ENCODE data around the gene AKNA. TPM values are rescaled to one million over a fixed set of nuclear protein-coding genes. Genes with fewer than 3 reads are reported as not detected.

The AKNA gene
- total and polyA plus RNA-seq, 2 experiments from 2014 or later: 5.7 to 25.2 TPM

- no peak overlapping the region for H3K27ac ChIP-seq
- no peaks in the 10 kb centered on the region for H3K36me3 ChIP-seq
- H3K4me1 ChIP-seq (ENCODE audit: low read depth): no peaks in the 10 kb centered on the region
- H3K9me3 ChIP-seq (ENCODE audit: low read depth): no peaks in the 10 kb centered on the region
- no peak for DNase-seq (ENCODE audit: low read depth in 1 of 2, low spot score in 1 of 2)
- no peak for TF ChIP-seq CTCF (IDR thresholded peaks at IDR 0.05; ENCODE audit: low read depth, low read length)
- no peaks in the 10 kb centered on the region for H3K27me3 ChIP-seq
- H3K4me3 ChIP-seq: no peak overlapping the region
Observed at GRCh38 chr9:114401344-114401743, 13.6 kb upstream of the AKNA start.

- Histone ChIP-seq H3K36me3 (no peaks in the 10 kb centered on the region), H3K9me3 (ENCODE audit: low read depth) (no peaks in the 10 kb centered on the region), H3K4me3 (no peak overlapping the region), H3K27ac (no peak overlapping the region), H3K27me3 (no peaks in the 10 kb centered on the region), H3K4me1 (ENCODE audit: low read depth) (no peaks in the 10 kb centered on the region)
- TF ChIP-seq CTCF (IDR thresholded peaks at IDR 0.05; ENCODE audit: low read depth, low read length): no peak
- DNase-seq (ENCODE audit: low read depth in 1 of 2, low spot score in 1 of 2): no peak
Observed at GRCh38 chr9:114400772-114401171, 13.0 kb upstream of the AKNA start.

GRCh38 chr9:114400219-114400618, 12.4 kb upstream of the AKNA start:
- TF ChIP-seq CTCF (IDR thresholded peaks at IDR 0.05; ENCODE audit: low read depth, low read length): no peak
- no peaks in the 10 kb centered on the region for H3K9me3 ChIP-seq (ENCODE audit: low read depth)
- no peak overlapping the region for H3K4me3 ChIP-seq
- no peaks in the 10 kb centered on the region for H3K27me3 ChIP-seq
- DNase-seq (ENCODE audit: low read depth in 1 of 2, low spot score in 1 of 2): no peak
- no peak overlapping the region for H3K27ac ChIP-seq
- no peaks in the 10 kb centered on the region for H3K36me3 ChIP-seq
- peaks cover 5% of the 10 kb centered on the region for H3K4me1 ChIP-seq (ENCODE audit: low read depth)

- DNase-seq (ENCODE audit: low read depth in 1 of 2, low spot score in 1 of 2): no peak
- Histone ChIP-seq H3K9me3 (ENCODE audit: low read depth) (no peaks in the 10 kb centered on the region), H3K4me3 (no peak overlapping the region), H3K4me1 (ENCODE audit: low read depth) (peaks cover 7% of the 10 kb centered on the region), H3K36me3 (no peaks in the 10 kb centered on the region), H3K27me3 (no peaks in the 10 kb centered on the region), H3K27ac (no peak overlapping the region)
- TF ChIP-seq CTCF (IDR thresholded peaks at IDR 0.05; ENCODE audit: low read depth, low read length): no peak
Observed at GRCh38 chr9:114399381-114399780, 11.6 kb upstream of the AKNA start.

- Histone ChIP-seq H3K9me3 (ENCODE audit: low read depth) (no peaks in the 10 kb centered on the region), H3K4me3 (peak overlapping the region; percentile 57), H3K36me3 (no peaks in the 10 kb centered on the region), H3K4me1 (ENCODE audit: low read depth) (peaks cover 7% of the 10 kb centered on the region), H3K27ac (no peak overlapping the region), H3K27me3 (no peaks in the 10 kb centered on the region)
- peak; percentile 96 to 97 for DNase-seq (ENCODE audit: low read depth in 1 of 2, low spot score in 1 of 2)
- TF ChIP-seq CTCF (IDR thresholded peaks at IDR 0.05; ENCODE audit: low read depth, low read length): no peak
Observed at GRCh38 chr9:114397848-114398605, 10.2 kb upstream of the AKNA start.
